H4 (cell line): ENCODE results near the gene PSMB4. TPM values are rescaled to one million over a fixed set of nuclear protein-coding genes. Genes with fewer than 3 reads are reported as not detected.

Source experiments
- DNase-seq: peaks from one replicate; pipeline ENCODE4 v3.0.0-alpha.2; 2015; ENCODE audit warnings: low spot score
- total RNA-seq: library from RNA; depleted of rRNA; stranded (reverse); fragments of >200 nt; shearing (Covaris generic); gene quantifications from 2 replicates; pipeline ENCODE4 v1.2.3, GENCODE V29; 2014; rRNA removed

Gene PSMB4
- total RNA-seq, 1 experiment from 2014 or later: 726 TPM

DNA sequence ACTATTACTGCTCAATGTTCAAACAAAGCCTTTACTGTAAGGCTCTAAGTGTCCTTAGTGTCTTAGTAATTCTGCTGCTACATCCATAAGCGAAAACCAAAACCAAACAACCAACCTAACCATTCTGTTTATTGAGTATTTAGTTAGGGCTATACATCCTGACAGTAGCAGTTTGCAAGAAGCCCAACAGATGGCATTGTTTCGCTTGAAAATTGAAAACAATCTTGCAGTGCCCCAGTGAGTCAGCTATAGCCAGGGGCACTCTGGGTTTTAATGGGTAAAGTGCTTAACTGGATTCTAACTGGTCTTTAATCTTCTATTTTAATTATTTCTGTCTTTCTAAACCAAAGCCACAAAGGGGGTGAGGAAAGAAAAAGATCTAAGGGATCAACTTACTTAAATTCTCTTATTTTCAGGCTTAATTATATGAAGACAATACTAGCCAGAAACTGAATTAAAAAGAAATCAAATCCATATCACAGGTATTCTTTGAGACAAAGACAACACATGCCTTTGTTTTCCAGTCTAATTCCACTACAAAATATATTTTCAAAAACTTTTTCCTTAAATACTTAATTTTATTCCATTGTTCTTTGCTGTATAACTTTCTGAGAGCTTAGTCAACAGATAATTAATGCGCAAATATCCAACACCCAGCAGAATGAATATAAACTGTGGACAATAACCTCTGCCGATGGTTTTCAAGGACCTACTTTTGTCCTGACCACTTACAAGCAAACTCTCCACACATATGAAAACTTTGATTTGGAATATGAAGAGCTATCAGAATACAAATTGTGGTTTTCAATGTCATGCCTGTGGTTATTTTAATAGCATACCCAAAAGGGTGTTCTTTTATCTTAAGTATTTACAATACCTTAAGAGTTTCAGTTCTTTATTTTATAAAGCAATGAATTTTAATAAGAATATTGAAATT lies 44.7 kb downstream of the PSMB4 start:
- DNase-seq: peak; percentile 76

GRCh38 chr1:151444783-151445177 lies 45.4 kb downstream of the PSMB4 start:
- DNase-seq: no peak

- no peak for DNase-seq
Measured at GRCh38 chr1:151447696-151448095, 48.3 kb downstream of the PSMB4 start.

Other genes starting within 250 kb of the PSMB4 start
- not detected in 2 replicates for gene TNFAIP8L2, start 242.9 kb upstream of the PSMB4 start, total RNA-seq
- 5.4 and 7.2 TPM in 2 replicates for gene LYSMD1, start 233.7 kb upstream of the PSMB4 start, total RNA-seq
- gene SCNM1, start 233.4 kb upstream of the PSMB4 start, total RNA-seq: 31.5 and 39.7 TPM in 2 replicates
- 0.35 TPM in 1 of 2 replicates, not detected in the other for gene TMOD4, start 223.6 kb upstream of the PSMB4 start, total RNA-seq
- gene VPS72, start 209.4 kb upstream of the PSMB4 start, total RNA-seq: 65.2 and 65.8 TPM in 2 replicates
- 28.2 and 34.0 TPM in 2 replicates for gene PIP5K1A, start 201.0 kb upstream of the PSMB4 start, total RNA-seq
- gene PSMD4, start 144.8 kb upstream of the PSMB4 start, total RNA-seq: 319 TPM in 2 replicates
- gene ZNF687, start 117.3 kb upstream of the PSMB4 start, total RNA-seq: 7.4 and 8.7 TPM in 2 replicates
- 19.7 and 21.2 TPM in 2 replicates for gene PI4KB, start 72.2 kb upstream of the PSMB4 start, total RNA-seq
- 49.6 and 49.7 TPM in 2 replicates for gene RFX5, start 52.3 kb upstream of the PSMB4 start, total RNA-seq
- 3.3 and 5.8 TPM in 2 replicates for gene SELENBP1, start 26.9 kb upstream of the PSMB4 start, total RNA-seq
- gene POGZ, start 59.9 kb downstream of the PSMB4 start, total RNA-seq: 10.2 and 16.6 TPM in 2 replicates
- 0.31 and 1.8 TPM in 2 replicates for gene CGN, start 111.8 kb downstream of the PSMB4 start, total RNA-seq
- gene TUFT1, start 140.7 kb downstream of the PSMB4 start, total RNA-seq: 4.1 and 4.5 TPM in 2 replicates
- gene SNX27, start 212.5 kb downstream of the PSMB4 start, total RNA-seq: 17.0 and 17.7 TPM in 2 replicates